ENCODE results near the gene KREMEN2. TPM values are rescaled to one million over a fixed set of nuclear protein-coding genes. Genes with fewer than 3 reads are reported as not detected.

Gene KREMEN2
- total and polyA plus RNA-seq, 2 of the 13 experiments (the other 11 are each of a cell fraction or from before 2014, with no cell fraction given) = 0.48 to 1.2 TPM

GRCh38 chr16:2968738-2969544 is 4.9 kb downstream of the KREMEN2 start, which contains the start of gene PAQR4 (continued):
- peak; percentile 79 for TF ChIP-seq PAXIP1 (CRISPR knock-in tag; conservative IDR thresholded peaks at IDR 0.05)
- TF ChIP-seq ZEB1 (IDR thresholded peaks at IDR 0.05; ENCODE audit: insufficient replicate concordance, low read depth) = no peak
- no peak for TF ChIP-seq NFRKB (IDR thresholded peaks at IDR 0.05)
- TF ChIP-seq RFX3 (CRISPR knock-in tag; IDR thresholded peaks at IDR 0.05) = peak; percentile 49; the same call in 1 of the 2 replicates
- no peak for TF ChIP-seq FOXM1 (CRISPR knock-in tag; IDR thresholded peaks at IDR 0.05)
- TF ChIP-seq ZBTB21 (CRISPR knock-in tag; IDR thresholded peaks at IDR 0.05) = peak; percentile 49; the same call in 1 of the 2 replicates
- peak; percentile 98 for TF ChIP-seq ZSCAN21 (CRISPR knock-in tag; IDR thresholded peaks at IDR 0.05; ENCODE audit: borderline replicate concordance)
- TF ChIP-seq TFE3 (CRISPR knock-in tag; IDR thresholded peaks at IDR 0.05) = peak; percentile 89
- peak; percentile 91 for TF ChIP-seq HIVEP1 (CRISPR knock-in tag; IDR thresholded peaks at IDR 0.05)
- TF ChIP-seq MXD1 (CRISPR knock-in tag; IDR thresholded peaks at IDR 0.05) = peak; percentile 99
- no peak for TF ChIP-seq MAFK (conservative IDR thresholded peaks at IDR 0.05 in 1 of 2, IDR thresholded peaks at IDR 0.05 in 1 of 2; ENCODE audit: low read length in 2 of 2)
- TF ChIP-seq CREM (IDR thresholded peaks at IDR 0.05) = peak; percentile 49; the same call in 1 of the 2 replicates
- TF ChIP-seq CREM (CRISPR knock-in tag; IDR thresholded peaks at IDR 0.05) = 0 out of 2 replicates have a peak, but pooled peaks have one; percentile 30
- TF ChIP-seq SP2 (CRISPR knock-in tag; IDR thresholded peaks at IDR 0.05) = peak; percentile 41; the same call in 1 of the 2 replicates
- TF ChIP-seq RORA (CRISPR knock-in tag; IDR thresholded peaks at IDR 0.05) = no peak
- TF ChIP-seq NFE2 (CRISPR knock-in tag; IDR thresholded peaks at IDR 0.05) = no peak
- TF ChIP-seq NCOR1 (IDR thresholded peaks at IDR 0.05; ENCODE audit: borderline replicate concordance, low read length) = no peak
- peak; percentile 95 for TF ChIP-seq CAMTA2 (CRISPR knock-in tag; IDR thresholded peaks at IDR 0.05; ENCODE audit: borderline replicate concordance)
- no peak for TF ChIP-seq U2AF1 (optimal IDR thresholded peaks at IDR 0.05; ENCODE audit: low read depth, low read length)
- no peak for TF ChIP-seq MLLT10 (CRISPR knock-in tag; IDR thresholded peaks at IDR 0.05)
- peak; percentile 37; the same call in 1 of the 2 replicates for TF ChIP-seq MNT (IDR thresholded peaks at IDR 0.05)
- no peak for TF ChIP-seq PHF5A (CRISPR knock-in tag; IDR thresholded peaks at IDR 0.05; ENCODE audit: low read depth, unreplicated experiment)
- peak; percentile 82; the same call in 1 of the 2 replicates for TF ChIP-seq ZSCAN12 (CRISPR knock-in tag; IDR thresholded peaks at IDR 0.05)
- no peak for TF ChIP-seq TCF7L2 (IDR thresholded peaks at IDR 0.05; ENCODE audit: low read depth, low read length)
- peak; percentile 58; the same call in 1 of the 2 replicates for TF ChIP-seq MIER3 (CRISPR knock-in tag; IDR thresholded peaks at IDR 0.05; ENCODE audit: borderline replicate concordance)

Measured in HepG2 (cell line).